Thyroid gland (tissue), 4 donors: ENCODE data around the gene ACER2. TPM values are rescaled to one million over a fixed set of nuclear protein-coding genes. Genes with fewer than 3 reads are reported as not detected.
"Not testable (repeated sequence)": the region's sequence is repeated elsewhere in the genome, so short reads cannot be mapped to it uniquely, and the experiment has no call there.

Experiments used
- DNase-seq, 2 donors: peaks; one replicate each; pipeline ENCODE4 v3.0.0-alpha.2; 2019
- H3K27ac ChIP-seq, 3 donors: fragments of 200-600 bp; sonication (generic); 1 replicate in 2 of 3; 2 replicates in 1 of 3; pipeline ENCODE4 v1.5.1; 2016 to 2019; ENCODE audit warnings: mild to moderate bottlenecking in 1 of 3, moderate library complexity in 1 of 3
- H3K27me3 ChIP-seq: fragments of 200-600 bp; sonication (generic); one replicate; pipeline ENCODE4 v1.5.1; 2019
- H3K36me3 ChIP-seq, 2 donors: fragments of 200-600 bp; sonication (generic); one replicate each; pipeline ENCODE4 v1.5.1; 2016 to 2019
- H3K4me1 ChIP-seq, 2 donors: fragments of 200-600 bp; sonication (generic); one replicate each; pipeline ENCODE4 v1.5.1; 2017 to 2019
- H3K4me3 ChIP-seq, 3 donors: fragments of 200-600 bp; sonication (generic); replicated peaks in 1 of 3; 1 replicate in 2 of 3; 2 replicates in 1 of 3; pipeline ENCODE4 v1.5.1; 2016; ENCODE audit warnings: mild to moderate bottlenecking in 1 of 3
- H3K9me3 ChIP-seq: fragments of 200-600 bp; sonication (generic); one replicate; pipeline ENCODE4 v1.5.1; 2017
- POLR2A ChIP-seq, 2 donors: fragments of 450-650 bp; IDR thresholded peaks; one replicate each; pipeline ENCODE4 v1.6.1; 2017; ENCODE audit warnings: antibody characterized with exemption in 2 of 2, mild to moderate bottlenecking in 2 of 2, moderate library complexity in 1 of 2
- WGBS, 2 donors: methylation state at CpG; one replicate each; pipeline ENCODE4 v1.1.5; 2017; 5-methylcytosine and 5-hydroxymethylcytosine counted together
- intact Hi-C: fragments of 100-400 bp; cut with DNase I; formaldehyde crosslinking; loops from one replicate; pipeline ENCODE4 v1.15.1; 2023
- total RNA-seq, 4 donors: library from RNA; depleted of rRNA; stranded (reverse); fragments of >200 nt; gene quantifications; one replicate each; pipeline ENCODE4 v1.2.3, GENCODE V29; 2016
- TF ChIP-seq, protein P1 (sequence below), 6 experiments: fragments of 200-600 bp in 3 of 6; fragments of 450-650 bp in 3 of 6; sonication (generic) in 3 of 6; IDR thresholded peaks; one replicate each; pipeline ENCODE4 v1.5.1; 2016 to 2019; ENCODE audit warnings: antibody characterized with exemption in 6 of 6, mild to moderate bottlenecking in 2 of 6, inconsistent platforms in 1 of 6, moderate library complexity in 1 of 6

The ACER2 gene
- total RNA-seq, 4 donors from 2014 or later = 2.6 to 9.3 (median 6.4) TPM

DNA sequence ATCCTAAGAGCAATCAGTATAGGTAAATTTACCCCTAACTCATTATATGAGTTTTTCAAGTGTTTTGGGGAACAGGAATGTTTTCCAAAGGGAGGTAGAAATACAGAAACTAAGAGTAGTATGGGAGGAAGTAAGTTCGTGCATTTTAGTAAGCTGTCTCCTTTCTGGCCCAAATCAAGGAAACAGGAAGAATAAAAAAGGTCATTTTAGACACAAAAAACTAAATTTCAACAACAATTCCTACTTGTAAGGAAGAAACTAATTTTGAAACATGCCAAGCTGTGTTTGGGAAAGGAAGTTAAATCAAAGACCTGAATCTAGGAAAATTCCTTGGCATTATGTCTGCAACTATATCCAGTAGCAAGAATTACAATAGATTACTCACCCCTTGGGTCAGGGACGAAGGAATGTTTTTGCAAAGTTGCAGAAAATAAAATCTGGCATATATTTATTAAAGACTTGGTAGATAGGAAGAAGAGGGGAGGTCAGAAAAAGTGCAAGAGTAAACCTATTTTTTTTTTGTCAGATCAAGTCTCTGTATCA is 22.2 kb upstream of the ACER2 start:
- no peak for TF ChIP-seq POLR2A (IDR thresholded peaks at IDR 0.05)
- TF ChIP-seq, protein P1, sequence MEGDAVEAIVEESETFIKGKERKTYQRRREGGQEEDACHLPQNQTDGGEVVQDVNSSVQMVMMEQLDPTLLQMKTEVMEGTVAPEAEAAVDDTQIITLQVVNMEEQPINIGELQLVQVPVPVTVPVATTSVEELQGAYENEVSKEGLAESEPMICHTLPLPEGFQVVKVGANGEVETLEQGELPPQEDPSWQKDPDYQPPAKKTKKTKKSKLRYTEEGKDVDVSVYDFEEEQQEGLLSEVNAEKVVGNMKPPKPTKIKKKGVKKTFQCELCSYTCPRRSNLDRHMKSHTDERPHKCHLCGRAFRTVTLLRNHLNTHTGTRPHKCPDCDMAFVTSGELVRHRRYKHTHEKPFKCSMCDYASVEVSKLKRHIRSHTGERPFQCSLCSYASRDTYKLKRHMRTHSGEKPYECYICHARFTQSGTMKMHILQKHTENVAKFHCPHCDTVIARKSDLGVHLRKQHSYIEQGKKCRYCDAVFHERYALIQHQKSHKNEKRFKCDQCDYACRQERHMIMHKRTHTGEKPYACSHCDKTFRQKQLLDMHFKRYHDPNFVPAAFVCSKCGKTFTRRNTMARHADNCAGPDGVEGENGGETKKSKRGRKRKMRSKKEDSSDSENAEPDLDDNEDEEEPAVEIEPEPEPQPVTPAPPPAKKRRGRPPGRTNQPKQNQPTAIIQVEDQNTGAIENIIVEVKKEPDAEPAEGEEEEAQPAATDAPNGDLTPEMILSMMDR (IDR thresholded peaks at IDR 0.05) = no peak
- intact Hi-C loops = no loop called here
- DNase-seq = no peak

DNA sequence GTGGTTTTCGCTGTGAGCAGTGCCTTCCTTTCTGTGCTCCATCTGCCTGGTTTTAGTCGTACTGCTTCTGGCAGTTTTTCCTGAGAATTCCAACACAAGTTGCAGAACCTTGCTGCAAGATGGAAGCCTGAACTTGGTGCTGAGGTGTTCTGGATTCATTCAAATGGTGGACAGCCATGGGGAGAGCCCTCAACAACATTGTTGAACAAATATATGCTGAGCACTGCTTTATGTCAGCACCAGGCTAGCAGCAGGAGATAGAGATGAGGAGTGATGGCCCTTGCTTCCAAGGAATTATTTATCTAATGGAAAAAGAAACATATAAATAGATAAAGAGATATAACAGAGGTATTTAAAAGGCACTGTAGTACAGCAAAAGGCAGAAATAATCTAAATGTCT is 21.5 kb upstream of the ACER2 start:
- no peaks in the 10 kb centered on the region for H3K9me3 ChIP-seq
- DNase-seq = no peak
- 74 to 87% methylated on average over 2 of the region's 2 CpGs for WGBS, 2 donors
- TF ChIP-seq, protein P1 (IDR thresholded peaks at IDR 0.05) = no peak
- no peak for TF ChIP-seq POLR2A (IDR thresholded peaks at IDR 0.05)
- no peak overlapping the region for H3K4me3 ChIP-seq
- no peaks in the 10 kb centered on the region for H3K36me3 ChIP-seq
- H3K27me3 ChIP-seq = no peaks in the 10 kb centered on the region
- H3K27ac ChIP-seq = no peak overlapping the region
- H3K4me1 ChIP-seq = no peaks in the 10 kb centered on the region
- intact Hi-C loops = no loop called here

More for the DNA sequence above, 22.2 kb upstream of the ACER2 start:
- H3K4me3 ChIP-seq = no peak overlapping the region
- WGBS, 2 donors = 63 to 66% methylated on average over 2 of the region's 2 CpGs
- no peak overlapping the region for H3K27ac ChIP-seq
- H3K9me3 ChIP-seq = no peaks in the 10 kb centered on the region
- H3K27me3 ChIP-seq = no peaks in the 10 kb centered on the region
- no peaks in the 10 kb centered on the region for H3K4me1 ChIP-seq
- H3K36me3 ChIP-seq = no peaks in the 10 kb centered on the region

DNA sequence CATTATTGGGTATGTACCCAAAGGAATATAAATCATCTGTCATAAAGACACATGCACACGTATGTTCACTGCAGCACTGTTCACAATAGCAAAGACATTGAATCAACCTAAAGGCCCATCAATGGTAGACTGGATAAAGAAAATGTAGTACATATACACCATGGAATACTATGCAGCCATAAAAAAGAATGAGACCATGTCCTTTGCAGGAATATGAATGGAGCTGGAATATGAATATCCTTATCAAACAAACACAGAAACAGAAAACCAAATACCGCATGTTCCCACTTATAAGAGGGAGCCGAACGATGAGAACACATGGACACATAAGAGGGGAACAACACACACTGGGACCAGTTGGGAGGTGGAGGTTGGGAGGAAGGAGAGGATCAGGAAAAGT is 19.3 kb upstream of the ACER2 start:
- 94 to 98% methylated on average over 4 of the region's 4 CpGs for WGBS, 2 donors
- DNase-seq, H3K27ac ChIP-seq, intact Hi-C loops, H3K27me3 ChIP-seq, H3K36me3 ChIP-seq, H3K4me1 ChIP-seq, H3K4me3 ChIP-seq, H3K9me3 ChIP-seq: not testable (repeated sequence)

DNA sequence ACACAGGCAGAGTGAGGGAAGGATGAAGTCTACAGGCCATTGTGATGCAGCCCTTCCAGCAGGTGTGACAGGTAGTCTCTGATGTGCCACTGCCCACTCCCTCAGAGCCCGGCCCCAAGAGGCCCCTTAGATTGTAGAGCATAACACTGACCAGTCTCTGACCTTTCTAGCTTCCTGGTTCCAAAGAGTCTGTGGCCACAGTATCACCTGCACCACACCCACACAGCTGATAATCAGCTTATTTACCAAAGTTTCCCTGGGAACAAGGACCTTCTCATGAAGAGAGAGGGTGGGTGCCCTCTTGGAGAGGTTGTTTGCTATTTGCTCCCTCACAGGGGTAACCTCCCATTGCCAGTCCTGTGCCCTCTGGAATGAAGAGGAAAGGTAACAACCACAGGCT is 11.0 kb upstream of the ACER2 start:
- DNase-seq = no peak
- intact Hi-C loops = no loop called here
- no peaks in the 10 kb centered on the region for H3K4me1 ChIP-seq
- 40 to 64% methylated on average over 1 of the region's 1 CpG for WGBS, 2 donors
- no peaks in the 10 kb centered on the region for H3K9me3 ChIP-seq
- H3K27ac ChIP-seq = no peak overlapping the region
- H3K4me3 ChIP-seq = no peak overlapping the region
- no peaks in the 10 kb centered on the region for H3K27me3 ChIP-seq
- H3K36me3 ChIP-seq = no peaks in the 10 kb centered on the region
- TF ChIP-seq, protein P1 (IDR thresholded peaks at IDR 0.05) = no peak
- no peak for TF ChIP-seq POLR2A (IDR thresholded peaks at IDR 0.05)

DNA sequence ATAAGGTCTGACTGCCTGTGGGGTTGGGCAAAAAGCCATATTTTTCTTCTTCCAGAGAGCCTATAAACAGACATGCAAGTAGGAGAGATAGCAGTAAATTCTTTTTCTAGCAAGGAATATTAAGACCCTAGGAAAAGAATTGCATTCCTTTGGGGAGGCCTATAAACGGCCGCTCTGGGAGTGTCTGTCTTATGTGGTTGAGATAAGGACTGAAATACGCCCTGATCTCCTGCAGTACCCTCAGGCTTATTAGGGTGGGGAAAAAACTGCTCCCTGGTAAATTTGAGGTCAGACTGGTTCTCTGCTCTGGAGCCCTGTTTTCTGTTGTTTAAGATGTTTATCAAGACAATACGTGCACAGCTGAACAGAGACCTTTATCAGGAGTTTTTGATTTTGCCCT is 5.6 kb upstream of the ACER2 start:
- H3K27ac ChIP-seq, H3K27me3 ChIP-seq, H3K36me3 ChIP-seq, H3K4me1 ChIP-seq, H3K9me3 ChIP-seq, H3K4me3 ChIP-seq, intact Hi-C loops, DNase-seq: not testable (repeated sequence)
- WGBS, 2 donors = 88 to 90% methylated on average over 4 of the region's 4 CpGs

DNA sequence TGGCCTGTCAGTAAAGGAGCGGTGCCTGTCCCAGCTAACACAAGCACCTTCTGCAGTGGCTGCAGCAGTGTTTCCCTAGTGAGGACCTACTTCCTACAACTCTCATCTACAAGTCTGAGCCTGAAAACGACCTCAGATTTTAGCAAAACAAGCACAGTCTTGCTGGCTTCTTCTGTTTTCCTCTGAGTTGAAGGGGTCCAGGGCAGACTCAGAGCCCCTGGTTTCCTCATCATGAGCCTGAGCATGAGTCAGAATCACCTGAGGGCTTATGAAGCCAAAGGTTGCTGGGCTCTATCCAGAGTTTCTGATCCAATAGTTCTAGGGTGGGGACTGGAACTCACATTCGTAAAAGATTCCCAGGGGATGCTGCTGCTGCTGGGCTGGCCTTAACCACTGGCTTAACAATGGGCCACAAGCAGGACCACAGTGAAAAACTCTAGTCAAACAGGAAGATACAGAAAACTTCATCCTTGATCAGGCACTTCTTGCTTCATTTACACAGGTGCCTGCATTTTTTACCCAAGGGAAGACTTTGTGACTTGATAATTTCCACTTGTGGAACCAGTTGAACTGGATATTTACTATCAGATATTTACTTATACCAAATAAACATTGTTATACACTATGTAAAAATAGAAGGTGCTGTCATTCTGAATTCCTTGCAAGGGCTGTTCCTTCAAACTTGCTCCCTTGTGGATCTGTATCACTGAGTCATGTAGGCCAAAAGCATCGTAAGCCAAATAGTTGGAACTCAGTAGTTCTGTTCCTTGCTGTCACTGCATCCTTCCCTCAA is 4.3 kb upstream of the ACER2 start:
- Histone ChIP-seq H3K36me3 (no peaks in the 10 kb centered on the region), H3K9me3 (no peaks in the 10 kb centered on the region), H3K27me3 (no peaks in the 10 kb centered on the region), H3K27ac (no peak overlapping the region), H3K4me3 (no peak overlapping the region), H3K4me1 (peaks cover 0 to 4% of the 10 kb centered on the region in 2 donors)
- 71% methylated on average over 4 of the region's 4 CpGs for WGBS, 2 donors
- DNase-seq = no peak
- intact Hi-C loops = no loop called here
- TF ChIP-seq, protein P1 (IDR thresholded peaks at IDR 0.05) = no peak
- TF ChIP-seq POLR2A (IDR thresholded peaks at IDR 0.05) = no peak
